ENCODE measurements around the gene PGM2L1. TPM values are rescaled to one million over a fixed set of nuclear protein-coding genes. Genes with fewer than 3 reads are reported as not detected.
A peak's percentile ranks its signal among the peaks of the same experiment; 100 is the strongest.

PGM2L1 gene
- total RNA-seq, 1 experiment from 2014 or later = 33.1 TPM

DNA sequence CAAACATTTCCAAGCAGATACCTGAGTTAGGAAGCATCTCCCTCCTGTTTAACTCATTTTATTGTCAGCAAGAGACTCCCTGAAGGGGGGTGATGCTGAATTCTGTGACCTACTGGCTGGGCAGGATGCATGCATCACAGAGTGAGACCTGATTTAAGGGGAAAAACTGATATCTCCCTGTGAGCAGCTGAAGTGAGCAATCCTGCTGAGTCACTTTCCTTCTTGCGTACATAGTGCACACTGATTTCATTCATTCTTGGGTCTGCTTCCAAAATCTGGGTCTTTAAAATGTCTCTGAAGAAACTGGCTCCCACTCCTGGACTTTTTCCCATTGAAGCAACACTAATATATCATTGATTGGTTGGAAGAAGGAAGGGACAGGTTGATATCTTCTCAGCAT is 110.1 kb downstream of the PGM2L1 start:
- Histone ChIP-seq H3K27me3 (ENCODE audit: control insufficient read depth, insufficient read depth, low read length) (no peaks in the 10 kb centered on the region), H3K36me3 (ENCODE audit: control insufficient read depth, insufficient read depth, low read length) (no peaks in the 10 kb centered on the region), H3K4me1 (ENCODE audit: control insufficient read depth, insufficient read depth, low read length) (peaks cover 7% of the 10 kb centered on the region; the same call in 1 of the 2 replicates), H3K4me3 (ENCODE audit: low read depth in 2 of 2, low read length in 2 of 2) (no peak overlapping the region), H3K27ac (ENCODE audit: low read length) (no peak overlapping the region), H3K9me3 (ENCODE audit: control insufficient read depth, insufficient read depth, low read depth, low read length) (no peaks in the 10 kb centered on the region)
- DNase-seq (ENCODE audit: low read depth, low spot score) (peak; percentile 30), ATAC-seq (peak; percentile 90)
- BruUV-seq (replicated peaks) = no TSS peak
- TF ChIP-seq REST (IDR thresholded peaks at IDR 0.05; ENCODE audit: insufficient read depth in 1 of 2, low read depth in 2 of 2, low read length in 1 of 2) (no peak), SIN3A (IDR thresholded peaks at IDR 0.05; ENCODE audit: borderline replicate concordance, insufficient read depth, low read depth, low read length) (no peak), TCF7L2 (IDR thresholded peaks at IDR 0.05; ENCODE audit: low read depth, low read length) (no peak), POLR2AphosphoS5 (IDR thresholded peaks at IDR 0.05; ENCODE audit: low read depth, low read length) (no peak)
- TF ChIP-seq, protein P1, sequence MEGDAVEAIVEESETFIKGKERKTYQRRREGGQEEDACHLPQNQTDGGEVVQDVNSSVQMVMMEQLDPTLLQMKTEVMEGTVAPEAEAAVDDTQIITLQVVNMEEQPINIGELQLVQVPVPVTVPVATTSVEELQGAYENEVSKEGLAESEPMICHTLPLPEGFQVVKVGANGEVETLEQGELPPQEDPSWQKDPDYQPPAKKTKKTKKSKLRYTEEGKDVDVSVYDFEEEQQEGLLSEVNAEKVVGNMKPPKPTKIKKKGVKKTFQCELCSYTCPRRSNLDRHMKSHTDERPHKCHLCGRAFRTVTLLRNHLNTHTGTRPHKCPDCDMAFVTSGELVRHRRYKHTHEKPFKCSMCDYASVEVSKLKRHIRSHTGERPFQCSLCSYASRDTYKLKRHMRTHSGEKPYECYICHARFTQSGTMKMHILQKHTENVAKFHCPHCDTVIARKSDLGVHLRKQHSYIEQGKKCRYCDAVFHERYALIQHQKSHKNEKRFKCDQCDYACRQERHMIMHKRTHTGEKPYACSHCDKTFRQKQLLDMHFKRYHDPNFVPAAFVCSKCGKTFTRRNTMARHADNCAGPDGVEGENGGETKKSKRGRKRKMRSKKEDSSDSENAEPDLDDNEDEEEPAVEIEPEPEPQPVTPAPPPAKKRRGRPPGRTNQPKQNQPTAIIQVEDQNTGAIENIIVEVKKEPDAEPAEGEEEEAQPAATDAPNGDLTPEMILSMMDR (IDR thresholded peaks at IDR 0.05) = no peak
- POLR2A ChIA-PET = no interaction called here
- in situ Hi-C loops (cut with HindIII; ENCODE audit: low pct_unique_long_range_greater_than_20kb, low sequenced_read_pairs) (no loop called here), intact Hi-C loops (cut with micrococcal nuclease; ENCODE audit: unreplicated experiment) (no loop called here)
- CTCF ChIA-PET = no interaction called here

- H3K9me3 ChIP-seq (ENCODE audit: control insufficient read depth, insufficient read depth, low read depth, low read length) = no peaks in the 10 kb centered on the region
- H3K4me1 ChIP-seq (ENCODE audit: control insufficient read depth, insufficient read depth, low read length) = peaks cover 7% of the 10 kb centered on the region; the same call in 1 of the 2 replicates
- H3K27ac ChIP-seq (ENCODE audit: low read length) = no peak overlapping the region
- no peaks in the 10 kb centered on the region for H3K36me3 ChIP-seq (ENCODE audit: control insufficient read depth, insufficient read depth, low read length)
- ChIA-PET CTCF (no interaction called here), POLR2A (no interaction called here)
- in situ Hi-C loops (cut with HindIII; ENCODE audit: low pct_unique_long_range_greater_than_20kb, low sequenced_read_pairs) (no loop called here), intact Hi-C loops (cut with micrococcal nuclease; ENCODE audit: unreplicated experiment) (no loop called here)
- no peak for DNase-seq (ENCODE audit: low read depth, low spot score)
- BruUV-seq (replicated peaks) = no TSS peak
- no peak overlapping the region for H3K4me3 ChIP-seq (ENCODE audit: low read depth in 2 of 2, low read length in 2 of 2)
- no peak for ATAC-seq
- TF ChIP-seq, protein P1 (IDR thresholded peaks at IDR 0.05) = no peak
- H3K27me3 ChIP-seq (ENCODE audit: control insufficient read depth, insufficient read depth, low read length) = no peaks in the 10 kb centered on the region
These were observed 113.8 kb downstream of the PGM2L1 start for GRCh38 chr11:74284466-74284865.
